CD4-positive, alpha-beta T cell (primary cell): ENCODE data around the gene TLX2. TPM values are rescaled to one million over a fixed set of nuclear protein-coding genes. Genes with fewer than 3 reads are reported as not detected.

Experiments
- ATAC-seq: fragments of 200-7000 bp; cut with Tn5 transposase; one replicate; pipeline ENCODE4 v1.10.0; 2022; ENCODE audit warnings: mild to moderate bottlenecking; ENCODE audit not compliant: poor library complexity
- CTCF ChIA-PET: fragments of 350-600 bp; sonication (Branson Sonifier 250); formaldehyde crosslinking; loops from one replicate; lab custom pipeline; 2021; ENCODE audit warnings: antibody characterized with exemption, inconsistent platforms; lab: Charles Lee
- POLR2A ChIA-PET: fragments of 350-600 bp; sonication (Branson Sonifier 250); formaldehyde crosslinking; loops from one replicate; lab custom pipeline; 2021; ENCODE audit warnings: antibody characterized with exemption, inconsistent platforms; lab: Charles Lee
- DNase-seq, 14 experiments: peaks; one replicate each; pipeline ENCODE4 v3.0.0-alpha.2; 2013 to 2020; ENCODE audit warnings: mixed read lengths in 2 of 14
- H3K27ac ChIP-seq, 2 donors: one replicate each; pipeline versions ENCODE4 v1.5.1 to v1.7.0; 2013; ENCODE audit warnings: low read length in 2 of 2, low read depth in 1 of 2, mild to moderate bottlenecking in 1 of 2
- H3K27me3 ChIP-seq, 2 experiments: 1 replicate in 1 of 2; 2 replicates in 1 of 2; pipeline versions ENCODE4 v1.6.1 to v1.7.0; 2013; ENCODE audit warnings: low read length in 2 of 2, control low read depth in 1 of 2, mild to moderate bottlenecking in 1 of 2, moderate library complexity in 1 of 2; ENCODE audit not compliant: insufficient read depth in 2 of 2, control insufficient read depth in 1 of 2
- H3K36me3 ChIP-seq: one replicate; pipeline ENCODE4 v1.6.1; 2013; ENCODE audit warnings: low read length, control low read depth; ENCODE audit not compliant: insufficient read depth
- H3K4me1 ChIP-seq: one replicate; pipeline ENCODE4 v1.6.1; 2013; ENCODE audit warnings: low read length, control low read depth; ENCODE audit not compliant: insufficient read depth
- H3K4me3 ChIP-seq: one replicate; pipeline ENCODE4 v1.5.1; 2013; ENCODE audit warnings: mild to moderate bottlenecking, low read length, moderate library complexity
- H3K9me3 ChIP-seq, 2 experiments: 1 replicate in 1 of 2; 2 replicates in 1 of 2; pipeline versions ENCODE4 v1.6.1 to v1.7.0; 2013; ENCODE audit warnings: low read length in 2 of 2, mild to moderate bottlenecking in 2 of 2, control low read depth in 1 of 2, moderate library complexity in 1 of 2; ENCODE audit not compliant: control insufficient read depth in 1 of 2, insufficient read depth in 1 of 2
- H3K27ac Mint-ChIP-seq: one replicate; pipeline ENCODE4 v1.8.0; 2020; ENCODE audit warnings: mixed read lengths
- H3K27me3 Mint-ChIP-seq: one replicate; pipeline ENCODE4 v1.8.0; 2021; ENCODE audit warnings: mixed read lengths
- H3K36me3 Mint-ChIP-seq: one replicate; pipeline ENCODE4 v1.8.0; 2021; ENCODE audit warnings: low read depth, mixed read lengths
- H3K4me1 Mint-ChIP-seq: one replicate; pipeline ENCODE4 v1.8.0; 2021; ENCODE audit warnings: low read depth, mixed read lengths
- H3K4me3 Mint-ChIP-seq: one replicate; pipeline ENCODE4 v1.8.0; 2020; ENCODE audit warnings: mild to moderate bottlenecking, mixed read lengths
- H3K9me3 Mint-ChIP-seq: one replicate; pipeline ENCODE4 v1.8.0; 2020; ENCODE audit warnings: mixed read lengths
- CTCF ChIP-seq: fragments of 200-600 bp; IDR thresholded peaks from one replicate; pipeline ENCODE4 v1.8.0; 2022; ENCODE audit warnings: antibody characterized with exemption, mild to moderate bottlenecking
- intact Hi-C, 2 experiments: fragments of 100-400 bp; cut with DNase I in 1 of 2; cut with micrococcal nuclease in 1 of 2; formaldehyde crosslinking; loops; one replicate each; pipeline versions ENCODE4 v1.15.1 to v1.9.0; 2023 to 2025; cut with DNase I, micrococcal nuclease
- total RNA-seq, 174 experiments: library from RNA in 2 of 174; stranded (reverse) in 2 of 174; gene quantifications; one replicate each; pipeline ENCODE4 v1.2.3 and lab custom pipeline; 2021 to 2026

The TLX2 gene
- total RNA-seq, 2 experiments from 2014 or later: 0.14 to 0.30 TPM

- no peak overlapping the region for H3K27ac Mint-ChIP-seq
- no peak for TF ChIP-seq CTCF
- peaks cover 77 to 81% of the 10 kb centered on the region in 2 experiments for H3K27me3 ChIP-seq
These were observed 1.2 kb downstream of the TLX2 start for GRCh38 chr2:74515271-74515980.

GRCh38 chr2:74515981-74516633, 1.9 kb downstream of the TLX2 start:
- H3K27ac Mint-ChIP-seq: no peak overlapping the region
- peaks cover 0 to 36% of the 10 kb centered on the region in 2 experiments for H3K9me3 ChIP-seq
- H3K36me3 Mint-ChIP-seq: no peaks in the 10 kb centered on the region
- peaks cover 92% of the 10 kb centered on the region for H3K27me3 Mint-ChIP-seq
- ChIA-PET POLR2A (interaction anchor here (0.8 to 3.8 kb wide), 5 partner anchors 9 to 33 kb away, joined by 3 to 27 read pairs (median 5); partner anchors contain the start of genes AUP1, CCDC142, DQX1 and HTRA2), CTCF (interaction anchor here (1.2 kb wide), 1 partner anchor 15 kb away, joined by 3 read pairs; no protein-coding TSS in a partner anchor)
- DNase-seq: peak; percentile 54 to 85 (median 68)
- H3K4me1 Mint-ChIP-seq: peaks cover 18% of the 10 kb centered on the region
- peak overlapping the region; percentile 85 for H3K4me3 Mint-ChIP-seq
- peaks cover 40% of the 10 kb centered on the region for H3K4me1 ChIP-seq
- peaks cover 78 to 84% of the 10 kb centered on the region in 2 experiments for H3K27me3 ChIP-seq
- peak overlapping the region; percentile 54 for H3K4me3 ChIP-seq
- no peak for TF ChIP-seq CTCF
- no peaks in the 10 kb centered on the region for H3K36me3 ChIP-seq
- no peak overlapping the region for H3K27ac ChIP-seq
- ATAC-seq: peak; percentile 80
- no peaks in the 10 kb centered on the region for H3K9me3 Mint-ChIP-seq
- intact Hi-C loops: loop anchor here in 1 of 2 experiments (2.0 kb wide), 1 partner anchor 13 kb away; the partner anchor contains the start of genes AUP1 and HTRA2

More at GRCh38 chr2:74515271-74515980, 1.2 kb downstream of the TLX2 start:
- CTCF ChIA-PET: no interaction called here
- POLR2A ChIA-PET: interaction anchor here (1.1 to 3.8 kb wide), 5 partner anchors 8 to 15 kb away, joined by 4 to 27 read pairs (median 6); partner anchors contain the start of genes AUP1, DQX1, HTRA2 and PCGF1
- Histone ChIP-seq H3K9me3 (peaks cover 0 to 36% of the 10 kb centered on the region in 2 experiments), H3K4me3 (peak overlapping the region; percentile 54), H3K36me3 (no peaks in the 10 kb centered on the region), H3K4me1 (peaks cover 40% of the 10 kb centered on the region), H3K27ac (no peak overlapping the region)
- Mint-ChIP-seq H3K27me3 (peaks cover 91% of the 10 kb centered on the region), H3K9me3 (no peaks in the 10 kb centered on the region), H3K36me3 (no peaks in the 10 kb centered on the region), H3K4me1 (peaks cover 18% of the 10 kb centered on the region), H3K4me3 (peak overlapping the region; percentile 74)
- DNase-seq (peak in 3 of 14 experiments; percentile 11 to 43 (median 34)), ATAC-seq (peak; percentile 10)
- intact Hi-C loops: loop anchor here in 1 of 2 experiments (2.0 kb wide), 1 partner anchor 13 kb away; the partner anchor contains the start of genes AUP1 and HTRA2

GRCh38 chr2:74516650-74517049, 2.4 kb downstream of the TLX2 start:
- Mint-ChIP-seq H3K4me1 (peaks cover 18% of the 10 kb centered on the region), H3K9me3 (no peaks in the 10 kb centered on the region), H3K27me3 (peaks cover 89% of the 10 kb centered on the region), H3K27ac (no peak overlapping the region), H3K4me3 (peak overlapping the region; percentile 85), H3K36me3 (no peaks in the 10 kb centered on the region)
- H3K27ac ChIP-seq: no peak overlapping the region
- H3K4me1 ChIP-seq: peaks cover 40% of the 10 kb centered on the region
- H3K9me3 ChIP-seq: peaks cover 0 to 36% of the 10 kb centered on the region in 2 experiments
- intact Hi-C loops: no loop called here
- ChIA-PET CTCF (interaction anchor here (1.2 kb wide), 1 partner anchor 14 kb away, joined by 3 read pairs; no protein-coding TSS in a partner anchor), POLR2A (interaction anchor here (0.8 to 3.8 kb wide), 5 partner anchors 9 to 34 kb away, joined by 3 to 27 read pairs (median 5); partner anchors contain the start of genes AUP1, CCDC142, DQX1 and HTRA2)
- peaks cover 73 to 84% of the 10 kb centered on the region in 2 experiments for H3K27me3 ChIP-seq
- peak overlapping the region; percentile 54 for H3K4me3 ChIP-seq
- DNase-seq: no peak
- no peak for ATAC-seq
- TF ChIP-seq CTCF: no peak
- no peaks in the 10 kb centered on the region for H3K36me3 ChIP-seq
